ENCODE data around the gene SULT1B1. TPM values are rescaled to one million over a fixed set of nuclear protein-coding genes. Genes with fewer than 3 reads are reported as not detected.

Gene SULT1B1
- total RNA-seq (2022; extraction: Qiagen RNA extraction), result 0.02 to 0.07 TPM (median 0.03 TPM) in 4 of 5 replicates, not detected in the other

DNA sequence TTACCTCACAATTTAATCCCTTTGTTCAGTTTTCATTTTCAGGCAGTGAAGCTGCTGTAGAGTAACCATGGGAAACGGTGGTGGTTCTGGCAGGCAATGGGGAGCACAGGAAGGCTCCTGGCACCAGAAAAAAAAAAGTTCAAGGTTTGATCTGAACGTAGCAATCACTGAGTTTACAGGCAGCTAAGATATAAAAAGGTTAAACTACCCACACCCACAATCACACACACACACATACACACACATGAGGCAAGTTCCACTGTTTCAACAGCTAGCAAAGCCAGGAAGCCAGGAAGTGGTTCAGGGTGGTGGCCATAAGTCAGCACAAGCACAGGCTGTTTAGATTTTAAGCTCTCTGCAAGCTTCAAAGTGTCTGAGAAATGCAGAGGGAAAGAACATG, at the start of gene SULT1B1:
SULT1B1 (minus strand) TSS at position 166 of the 400 bp plus-strand sequence. CDS start 5,403 bp downstream, outside the sequence.

Other genes with a start within 250 kb of the SULT1B1 start
- gene UGT2A2, start 121.0 kb downstream of the SULT1B1 start, total RNA-seq (2022; extraction: Qiagen RNA extraction), result not detected in 5 replicates
- gene UGT2A1, start 107.4 kb downstream of the SULT1B1 start, total RNA-seq (2022; extraction: Qiagen RNA extraction), result not detected in 5 replicates
- not detected in 5 replicates for gene SULT1E1, start 99.5 kb upstream of the SULT1B1 start, total RNA-seq (2022; extraction: Qiagen RNA extraction)
- gene CSN1S1, start 170.4 kb upstream of the SULT1B1 start, total RNA-seq (2022; extraction: Qiagen RNA extraction), result not detected in 5 replicates
- gene CSN2, start 205.1 kb upstream of the SULT1B1 start, total RNA-seq (2022; extraction: Qiagen RNA extraction), result not detected in 5 replicates
- gene STATH, start 235.3 kb upstream of the SULT1B1 start, total RNA-seq (2022; extraction: Qiagen RNA extraction), result not detected in 5 replicates